ENCODE data around the gene RAB31.

DNA sequence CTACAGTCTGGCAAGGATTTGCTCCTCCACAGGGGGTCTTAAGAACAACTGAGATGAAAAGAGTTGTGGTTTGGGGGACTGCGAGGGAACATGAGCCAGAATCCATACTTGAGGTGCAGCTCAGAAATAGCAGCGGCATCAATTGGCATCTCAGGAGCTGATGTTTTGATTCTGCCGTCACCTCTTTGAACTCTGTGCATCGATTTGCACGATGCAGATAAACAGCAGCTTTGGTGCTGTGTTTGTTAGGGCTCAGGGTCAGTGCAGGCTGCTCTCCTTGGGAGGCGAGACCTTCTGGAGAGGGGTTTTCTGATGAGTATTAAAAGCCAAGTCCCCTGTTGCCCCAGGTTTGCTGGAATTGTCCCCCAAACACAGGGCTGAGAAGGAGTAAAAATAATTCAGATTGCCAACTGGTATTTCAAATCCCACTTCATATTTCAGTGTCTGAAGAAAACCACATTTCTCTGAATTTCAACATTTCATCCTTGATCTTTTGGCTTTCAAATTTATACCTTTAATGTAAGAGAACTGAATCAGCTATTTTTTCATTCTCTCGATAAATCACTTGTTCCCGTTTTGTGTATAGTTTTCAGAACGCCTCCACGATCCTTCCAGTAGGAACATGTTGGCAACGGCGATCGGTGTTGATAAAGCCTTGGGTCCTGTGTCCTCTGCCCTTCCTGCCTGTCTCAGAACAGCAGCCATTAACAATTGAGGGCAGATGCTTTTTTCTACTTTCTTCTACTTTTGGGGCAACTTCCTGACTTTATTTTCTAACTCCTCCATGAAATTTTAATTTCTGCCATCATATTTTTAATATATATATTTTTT lies 65.0 kb downstream of the RAB31 start:
- TF ChIP-seq POLR2AphosphoS5 (IDR thresholded peaks at IDR 0.05; ENCODE audit: insufficient read depth in 1 of 2, low read depth in 1 of 2) (no peak), POLR2A (IDR thresholded peaks at IDR 0.05) (no peak)
- TF ChIP-seq, protein P1, sequence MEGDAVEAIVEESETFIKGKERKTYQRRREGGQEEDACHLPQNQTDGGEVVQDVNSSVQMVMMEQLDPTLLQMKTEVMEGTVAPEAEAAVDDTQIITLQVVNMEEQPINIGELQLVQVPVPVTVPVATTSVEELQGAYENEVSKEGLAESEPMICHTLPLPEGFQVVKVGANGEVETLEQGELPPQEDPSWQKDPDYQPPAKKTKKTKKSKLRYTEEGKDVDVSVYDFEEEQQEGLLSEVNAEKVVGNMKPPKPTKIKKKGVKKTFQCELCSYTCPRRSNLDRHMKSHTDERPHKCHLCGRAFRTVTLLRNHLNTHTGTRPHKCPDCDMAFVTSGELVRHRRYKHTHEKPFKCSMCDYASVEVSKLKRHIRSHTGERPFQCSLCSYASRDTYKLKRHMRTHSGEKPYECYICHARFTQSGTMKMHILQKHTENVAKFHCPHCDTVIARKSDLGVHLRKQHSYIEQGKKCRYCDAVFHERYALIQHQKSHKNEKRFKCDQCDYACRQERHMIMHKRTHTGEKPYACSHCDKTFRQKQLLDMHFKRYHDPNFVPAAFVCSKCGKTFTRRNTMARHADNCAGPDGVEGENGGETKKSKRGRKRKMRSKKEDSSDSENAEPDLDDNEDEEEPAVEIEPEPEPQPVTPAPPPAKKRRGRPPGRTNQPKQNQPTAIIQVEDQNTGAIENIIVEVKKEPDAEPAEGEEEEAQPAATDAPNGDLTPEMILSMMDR (IDR thresholded peaks at IDR 0.05) = no peak
